NCI-H1417 treated with DMSO at 0.1 percent for 48 hours (cell line): ENCODE results near the gene CLCN7.

Experiments used
- DNase-seq: peaks from one replicate; lab custom pipeline; 2025; lab: John Stamatoyannopoulos, UW

CLCN7 gene

GRCh38 chr16:1401758-1402154 lies 73.1 kb downstream of the CLCN7 start:
- DNase-seq, result no peak

GRCh38 chr16:1401061-1401757 lies 73.6 kb downstream of the CLCN7 start:
- no peak for DNase-seq

- no peak for DNase-seq
Measured at GRCh38 chr16:1398826-1399581, 75.8 kb downstream of the CLCN7 start.

GRCh38 chr16:1398351-1398750 lies 76.5 kb downstream of the CLCN7 start:
- DNase-seq, result no peak

GRCh38 chr16:1397779-1398178 lies 77.0 kb downstream of the CLCN7 start:
- no peak for DNase-seq

GRCh38 chr16:1395444-1396031 lies 79.3 kb downstream of the CLCN7 start:
- DNase-seq, result no peak
